Transverse colon (tissue), 4 donors: ENCODE results near the gene MESP2.
A peak's percentile ranks its signal among the peaks of the same experiment; 100 is the strongest.

ENCODE experiments used
- POLR2AphosphoS5 ChIP-seq, 3 donors: sonication (generic); formaldehyde crosslinking; IDR thresholded peaks; one replicate each; pipeline ENCODE4 v1.6.1; 2016; ENCODE audit warnings: antibody characterized with exemption in 3 of 3
- TF ChIP-seq, protein P1 (sequence below), 5 experiments: fragments of 200-600 bp in 3 of 5; fragments of 450-650 bp in 2 of 5; sonication (generic) in 3 of 5; IDR thresholded peaks; 1 replicate in 2 of 5; 2 replicates in 3 of 5; pipeline ENCODE4 v1.5.1; 2016 to 2017; ENCODE audit warnings: antibody characterized with exemption in 5 of 5, inconsistent platforms in 3 of 5, mild to moderate bottlenecking in 2 of 5, moderate library complexity in 1 of 5

GRCh38 chr15:89750560-89751542, 25.3 kb upstream of the MESP2 start, which contains the start of gene MESP1:
- peak; percentile 57 to 90 (median 70) for TF ChIP-seq POLR2AphosphoS5 (IDR thresholded peaks at IDR 0.05)
- TF ChIP-seq, protein P1, sequence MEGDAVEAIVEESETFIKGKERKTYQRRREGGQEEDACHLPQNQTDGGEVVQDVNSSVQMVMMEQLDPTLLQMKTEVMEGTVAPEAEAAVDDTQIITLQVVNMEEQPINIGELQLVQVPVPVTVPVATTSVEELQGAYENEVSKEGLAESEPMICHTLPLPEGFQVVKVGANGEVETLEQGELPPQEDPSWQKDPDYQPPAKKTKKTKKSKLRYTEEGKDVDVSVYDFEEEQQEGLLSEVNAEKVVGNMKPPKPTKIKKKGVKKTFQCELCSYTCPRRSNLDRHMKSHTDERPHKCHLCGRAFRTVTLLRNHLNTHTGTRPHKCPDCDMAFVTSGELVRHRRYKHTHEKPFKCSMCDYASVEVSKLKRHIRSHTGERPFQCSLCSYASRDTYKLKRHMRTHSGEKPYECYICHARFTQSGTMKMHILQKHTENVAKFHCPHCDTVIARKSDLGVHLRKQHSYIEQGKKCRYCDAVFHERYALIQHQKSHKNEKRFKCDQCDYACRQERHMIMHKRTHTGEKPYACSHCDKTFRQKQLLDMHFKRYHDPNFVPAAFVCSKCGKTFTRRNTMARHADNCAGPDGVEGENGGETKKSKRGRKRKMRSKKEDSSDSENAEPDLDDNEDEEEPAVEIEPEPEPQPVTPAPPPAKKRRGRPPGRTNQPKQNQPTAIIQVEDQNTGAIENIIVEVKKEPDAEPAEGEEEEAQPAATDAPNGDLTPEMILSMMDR (IDR thresholded peaks at IDR 0.05), result peak; percentile 71 to 97 (median 83)
